WTC11 (cell line): ENCODE results near the gene NXPE3. TPM values are rescaled to one million over a fixed set of nuclear protein-coding genes. Genes with fewer than 3 reads are reported as not detected.

Experiments used
- ATAC-seq: fragments of 200-7000 bp; cut with Tn5 transposase; 2 replicates; pipeline ENCODE4 v1.10.0; 2021; ENCODE audit warnings: mild to moderate bottlenecking, moderate library complexity
- CTCF ChIA-PET: fragments of 300-600 bp; sonication (Branson Sonifier 250); formaldehyde crosslinking; loops from one replicate; lab custom pipeline; 2021; ENCODE audit warnings: antibody characterized with exemption; lab: Charles Lee
- POLR2A ChIA-PET: fragments of 350-600 bp; sonication (Branson Sonifier 250); formaldehyde crosslinking; loops from one replicate; lab custom pipeline; 2021; ENCODE audit warnings: antibody characterized with exemption; lab: Charles Lee
- DNase-seq: peaks from one replicate; pipeline ENCODE4 v3.0.0; 2021; ENCODE audit warnings: low spot score
- H3K27ac Mint-ChIP-seq: 2 replicates; pipeline ENCODE4 v1.8.0; 2021; ENCODE audit warnings: mixed read lengths
- H3K27me3 Mint-ChIP-seq: 2 replicates; pipeline ENCODE4 v1.8.0; 2021; ENCODE audit warnings: low read depth, mild to moderate bottlenecking, moderate library complexity, mixed read lengths
- H3K36me3 Mint-ChIP-seq: 2 replicates; pipeline ENCODE4 v1.8.0; 2021; ENCODE audit warnings: mixed read lengths
- H3K4me1 Mint-ChIP-seq: 2 replicates; pipeline ENCODE4 v1.8.0; 2022; ENCODE audit warnings: mixed read lengths
- H3K4me3 Mint-ChIP-seq: 2 replicates; pipeline ENCODE4 v1.8.0; 2021; ENCODE audit warnings: mild to moderate bottlenecking, moderate library complexity, mixed read lengths
- H3K9me3 Mint-ChIP-seq: 2 replicates; pipeline ENCODE4 v1.8.0; 2021; ENCODE audit warnings: mixed read lengths
- ERG ChIP-seq: fragments of 250-450 bp; sonication (Bioruptor Pico); IDR thresholded peaks from 2 replicates; pipeline ENCODE4 v1.8.0; 2021; ENCODE audit warnings: mild to moderate bottlenecking
- FOXK1 ChIP-seq: sonication (generic); formaldehyde crosslinking; IDR thresholded peaks from 2 replicates; pipeline ENCODE4 v1.8.0; 2022; ENCODE audit warnings: mild to moderate bottlenecking, moderate library complexity, missing genetic modification reagents
- KAT7 ChIP-seq: sonication (generic); formaldehyde crosslinking; IDR thresholded peaks from 2 replicates; pipeline ENCODE4 v1.8.1; 2023; ENCODE audit warnings: missing genetic modification reagents, mild to moderate bottlenecking, borderline replicate concordance
- MXD4 ChIP-seq: fragments of 250-450 bp; sonication (Bioruptor Pico); IDR thresholded peaks from 2 replicates; pipeline ENCODE4 v1.8.0; 2021; ENCODE audit warnings: mild to moderate bottlenecking, moderate library complexity, borderline replicate concordance
- SP1 ChIP-seq: sonication (generic); formaldehyde crosslinking; conservative IDR thresholded peaks from 2 replicates; pipeline ENCODE4 v1.8.1; 2022; ENCODE audit warnings: missing genetic modification reagents
- STAT6 ChIP-seq: sonication (generic); formaldehyde crosslinking; conservative IDR thresholded peaks from 2 replicates; pipeline ENCODE4 v1.8.1; 2023; ENCODE audit warnings: mild to moderate bottlenecking, low read depth, missing genetic modification reagents, moderate library complexity
- TEAD1 ChIP-seq: sonication (generic); formaldehyde crosslinking; IDR thresholded peaks from 2 replicates; pipeline ENCODE4 v1.8.0; 2022; ENCODE audit warnings: mild to moderate bottlenecking, missing genetic modification reagents
- TEAD4 ChIP-seq: sonication (generic); formaldehyde crosslinking; IDR thresholded peaks from 2 replicates; pipeline ENCODE4 v1.8.0; 2022; ENCODE audit warnings: mild to moderate bottlenecking, missing genetic modification reagents
- ZNF121 ChIP-seq: sonication (generic); formaldehyde crosslinking; IDR thresholded peaks from 2 replicates; pipeline ENCODE4 v1.8.0; 2023; ENCODE audit warnings: missing genetic modification reagents
- ZNF396 ChIP-seq: fragments of 250-450 bp; sonication (Bioruptor Pico); IDR thresholded peaks from 2 replicates; pipeline ENCODE4 v1.8.0; 2021; ENCODE audit warnings: mild to moderate bottlenecking, moderate library complexity, borderline replicate concordance
- ZNF423 ChIP-seq: fragments of 250-450 bp; sonication (Bioruptor Pico); IDR thresholded peaks from 2 replicates; pipeline ENCODE4 v2.1.2; 2022; ENCODE audit warnings: mild to moderate bottlenecking, moderate library complexity
- total RNA-seq: library from RNA; stranded (reverse); gene quantifications from 3 replicates; pipeline ENCODE4 v1.2.3, GENCODE V29; 2021
- TF ChIP-seq, protein P1 (sequence below): fragments of 250-450 bp; sonication (Bioruptor Pico); conservative IDR thresholded peaks from 2 replicates; pipeline ENCODE4 v1.9.0; 2021; ENCODE audit warnings: mild to moderate bottlenecking
- TF ChIP-seq, protein P2 (sequence below): sonication (generic); formaldehyde crosslinking; IDR thresholded peaks from 2 replicates; pipeline ENCODE4 v1.8.1; 2023; ENCODE audit warnings: mild to moderate bottlenecking, moderate library complexity, missing genetic modification reagents
- TF ChIP-seq, protein P3 (sequence below): sonication (generic); formaldehyde crosslinking; IDR thresholded peaks from 2 replicates; pipeline ENCODE4 v1.8.1; 2023; ENCODE audit warnings: mild to moderate bottlenecking, missing genetic modification reagents

The NXPE3 gene
- total RNA-seq, 1 experiment from 2014 or later = 13.9 TPM

DNA sequence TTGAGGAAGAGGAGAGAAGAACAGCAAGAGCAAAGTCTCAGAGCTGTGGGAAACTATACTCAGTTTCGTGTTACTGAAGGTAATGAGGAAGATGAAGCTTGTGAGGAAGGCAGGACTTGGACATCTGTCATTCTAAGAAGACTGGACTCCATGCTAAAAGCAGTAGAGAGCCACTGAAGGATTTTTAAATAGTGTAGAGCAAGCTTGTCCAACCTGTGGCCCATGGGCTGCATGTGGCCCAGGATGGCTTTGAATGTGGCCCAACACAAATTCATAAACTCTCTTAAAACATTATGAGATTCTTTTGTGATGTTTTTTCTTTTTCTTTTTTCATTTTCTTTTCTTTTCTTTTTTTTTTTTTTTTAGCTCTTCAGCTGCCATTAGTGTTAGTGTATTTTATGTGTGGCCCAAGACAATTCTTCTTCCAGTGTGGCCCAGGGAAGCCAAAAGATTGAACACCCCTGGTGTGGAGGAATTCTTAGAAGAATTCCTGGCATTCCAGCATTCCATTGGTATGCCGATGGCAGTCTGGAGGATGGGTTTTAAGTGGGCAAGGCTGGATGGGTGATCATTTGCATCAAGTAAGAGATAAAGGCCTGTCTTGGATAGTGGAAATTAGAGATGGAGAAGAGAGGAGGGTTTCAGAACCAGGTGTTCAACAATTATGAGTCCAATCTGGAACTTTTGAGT lies 63.4 kb downstream of the NXPE3 start:
- ATAC-seq (peak; percentile 98), DNase-seq (peak; percentile 68)
- peak; percentile 35; the same call in 1 of the 2 replicates for TF ChIP-seq ERG
- peak; percentile 100 for TF ChIP-seq TEAD1
- TF ChIP-seq ZNF396 (CRISPR knock-in tag) = peak; percentile 32; the same call in 1 of the 2 replicates
- TF ChIP-seq KAT7 (CRISPR knock-in tag) = no peak
- peak; percentile 99 for TF ChIP-seq TEAD4 (CRISPR knock-in tag)
- TF ChIP-seq ZNF423 = peak; percentile 29; the same call in 1 of the 2 replicates
- TF ChIP-seq FOXK1 (CRISPR knock-in tag) = no peak
- TF ChIP-seq, protein P1, sequence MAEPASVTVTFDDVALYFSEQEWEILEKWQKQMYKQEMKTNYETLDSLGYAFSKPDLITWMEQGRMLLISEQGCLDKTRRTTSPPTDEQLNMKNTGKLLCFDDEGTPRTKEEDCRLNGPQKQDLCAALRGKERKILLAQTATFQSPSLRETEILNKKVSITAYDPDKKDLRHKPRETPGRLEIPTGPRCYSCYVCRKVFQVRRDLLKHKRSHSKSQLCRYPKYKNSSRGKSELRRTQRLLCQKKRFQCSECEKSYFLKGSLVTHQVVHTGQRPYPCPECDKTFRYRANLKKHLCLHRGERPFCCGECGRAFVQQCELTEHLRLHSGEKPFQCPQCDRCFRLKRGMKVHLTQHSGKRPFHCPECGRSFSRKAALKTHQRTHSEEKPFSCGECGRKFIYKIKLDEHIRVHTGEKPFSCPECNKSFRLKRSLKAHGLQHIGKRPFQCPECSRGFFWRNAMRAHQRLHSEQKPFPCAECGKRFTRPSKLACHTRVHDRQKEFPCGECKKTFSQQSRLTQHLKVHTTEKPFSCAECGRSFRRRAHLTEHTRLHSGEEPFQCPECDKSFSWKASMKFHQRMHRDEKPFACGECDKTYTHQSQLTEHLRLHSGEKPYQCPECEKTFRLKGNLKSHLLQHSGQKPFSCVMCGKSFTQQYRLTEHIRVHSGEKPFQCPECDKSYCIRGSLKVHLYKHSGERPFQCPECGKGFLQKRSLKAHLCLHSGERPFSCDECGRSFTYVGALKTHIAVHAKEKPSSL (CRISPR knock-in tag) = 0 out of 2 replicates have a peak, but pooled peaks have one; percentile 75
- no peaks in the 10 kb centered on the region; the same call in 1 of the 2 replicates for H3K27me3 Mint-ChIP-seq
- H3K27ac Mint-ChIP-seq = peak overlapping the region; percentile 93
- peak overlapping the region; percentile 24; the same call in 1 of the 2 replicates for H3K4me3 Mint-ChIP-seq
- ChIA-PET CTCF (no interaction called here), POLR2A (interaction anchor here (0.6 to 1.2 kb wide), 3 partner anchors 13 to 959 kb away, joined by 3 read pairs; no protein-coding TSS in a partner anchor)
- peaks cover 55% of the 10 kb centered on the region for H3K4me1 Mint-ChIP-seq
- peaks cover 8% of the 10 kb centered on the region for H3K9me3 Mint-ChIP-seq
- peaks cover 4% of the 10 kb centered on the region; the same call in 1 of the 2 replicates for H3K36me3 Mint-ChIP-seq

GRCh38 chr3:101842935-101843330 lies 63.9 kb downstream of the NXPE3 start:
- H3K27ac Mint-ChIP-seq = peak overlapping the region; percentile 80
- CTCF ChIA-PET = no interaction called here
- TF ChIP-seq ZNF121 (CRISPR knock-in tag) (peak; percentile 63; the same call in 1 of the 2 replicates), ERG (no peak)

DNA sequence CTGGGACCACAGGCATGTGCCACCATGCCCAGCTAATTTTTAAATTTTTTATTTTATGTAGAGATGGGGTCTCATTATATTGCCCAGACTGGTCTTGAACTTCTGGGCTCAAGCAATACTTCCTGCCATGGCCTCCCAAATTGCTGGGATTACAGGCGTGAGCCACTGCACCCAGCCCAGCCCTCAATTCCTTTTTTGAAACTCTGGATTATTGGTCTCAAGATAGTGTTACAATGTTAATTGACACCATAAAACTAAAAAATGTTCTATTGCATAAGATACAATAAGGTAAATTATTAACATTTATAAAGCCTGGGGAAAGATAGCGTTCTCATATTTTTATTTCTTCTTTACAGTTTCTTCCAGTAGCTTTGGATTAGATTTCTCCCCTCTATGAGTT lies 66.4 kb downstream of the NXPE3 start:
- Mint-ChIP-seq H3K36me3 (peaks cover 4% of the 10 kb centered on the region; the same call in 1 of the 2 replicates), H3K4me3 (no peak overlapping the region), H3K4me1 (peaks cover 62% of the 10 kb centered on the region), H3K27ac (no peak overlapping the region), H3K27me3 (no peaks in the 10 kb centered on the region; the same call in 1 of the 2 replicates), H3K9me3 (peaks cover 8% of the 10 kb centered on the region)
- no peak for DNase-seq
- TF ChIP-seq STAT6 (CRISPR knock-in tag) = no peak
- TF ChIP-seq, protein P2, sequence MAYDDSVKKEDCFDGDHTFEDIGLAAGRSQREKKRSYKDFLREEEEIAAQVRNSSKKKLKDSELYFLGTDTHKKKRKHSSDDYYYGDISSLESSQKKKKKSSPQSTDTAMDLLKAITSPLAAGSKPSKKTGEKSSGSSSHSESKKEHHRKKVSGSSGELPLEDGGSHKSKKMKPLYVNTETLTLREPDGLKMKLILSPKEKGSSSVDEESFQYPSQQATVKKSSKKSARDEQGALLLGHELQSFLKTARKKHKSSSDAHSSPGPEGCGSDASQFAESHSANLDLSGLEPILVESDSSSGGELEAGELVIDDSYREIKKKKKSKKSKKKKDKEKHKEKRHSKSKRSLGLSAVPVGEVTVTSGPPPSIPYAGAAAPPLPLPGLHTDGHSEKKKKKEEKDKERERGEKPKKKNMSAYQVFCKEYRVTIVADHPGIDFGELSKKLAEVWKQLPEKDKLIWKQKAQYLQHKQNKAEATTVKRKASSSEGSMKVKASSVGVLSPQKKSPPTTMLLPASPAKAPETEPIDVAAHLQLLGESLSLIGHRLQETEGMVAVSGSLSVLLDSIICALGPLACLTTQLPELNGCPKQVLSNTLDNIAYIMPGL (CRISPR knock-in tag) = no peak
- TF ChIP-seq SP1 (CRISPR knock-in tag) = no peak
- TF ChIP-seq, protein P3, sequence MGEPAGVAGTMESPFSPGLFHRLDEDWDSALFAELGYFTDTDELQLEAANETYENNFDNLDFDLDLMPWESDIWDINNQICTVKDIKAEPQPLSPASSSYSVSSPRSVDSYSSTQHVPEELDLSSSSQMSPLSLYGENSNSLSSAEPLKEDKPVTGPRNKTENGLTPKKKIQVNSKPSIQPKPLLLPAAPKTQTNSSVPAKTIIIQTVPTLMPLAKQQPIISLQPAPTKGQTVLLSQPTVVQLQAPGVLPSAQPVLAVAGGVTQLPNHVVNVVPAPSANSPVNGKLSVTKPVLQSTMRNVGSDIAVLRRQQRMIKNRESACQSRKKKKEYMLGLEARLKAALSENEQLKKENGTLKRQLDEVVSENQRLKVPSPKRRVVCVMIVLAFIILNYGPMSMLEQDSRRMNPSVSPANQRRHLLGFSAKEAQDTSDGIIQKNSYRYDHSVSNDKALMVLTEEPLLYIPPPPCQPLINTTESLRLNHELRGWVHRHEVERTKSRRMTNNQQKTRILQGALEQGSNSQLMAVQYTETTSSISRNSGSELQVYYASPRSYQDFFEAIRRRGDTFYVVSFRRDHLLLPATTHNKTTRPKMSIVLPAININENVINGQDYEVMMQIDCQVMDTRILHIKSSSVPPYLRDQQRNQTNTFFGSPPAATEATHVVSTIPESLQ (CRISPR knock-in tag) = no peak
- no peak for TF ChIP-seq MXD4
- ChIA-PET POLR2A (interaction anchor here (0.7 kb wide), 1 partner anchor 180 kb away, joined by 3 read pairs; no protein-coding TSS in a partner anchor), CTCF (no interaction called here)
- no peak for ATAC-seq

More at GRCh38 chr3:101842935-101843330, 63.9 kb downstream of the NXPE3 start:
- H3K4me1 Mint-ChIP-seq = peaks cover 60% of the 10 kb centered on the region
- POLR2A ChIA-PET = interaction anchor here (0.6 to 1.2 kb wide), 3 partner anchors 13 to 958 kb away, joined by 3 read pairs; no protein-coding TSS in a partner anchor
- H3K9me3 Mint-ChIP-seq = peaks cover 8% of the 10 kb centered on the region
- no peaks in the 10 kb centered on the region; the same call in 1 of the 2 replicates for H3K27me3 Mint-ChIP-seq
- no peak for ATAC-seq
- no peak overlapping the region for H3K4me3 Mint-ChIP-seq
- peaks cover 4% of the 10 kb centered on the region; the same call in 1 of the 2 replicates for H3K36me3 Mint-ChIP-seq
- DNase-seq = no peak
